Right cardiac atrium (tissue), 5 donors: ENCODE measurements around the gene RNF121. TPM values are rescaled to one million over a fixed set of nuclear protein-coding genes. Genes with fewer than 3 reads are reported as not detected.
"Not testable (repeated sequence)": the region's sequence is repeated elsewhere in the genome, so short reads cannot be mapped to it uniquely, and the experiment has no call there.

ENCODE experiments used
- ATAC-seq, 2 donors: fragments of 200-7000 bp; cut with Tn5 transposase; one replicate each; pipeline versions ENCODE4 v1.8.0 to v1.9.1; 2020; ENCODE audit warnings: moderate library complexity in 2 of 2, mild to moderate bottlenecking in 1 of 2
- DNase-seq, 3 donors: peaks; one replicate each; pipeline ENCODE4 v3.0.0-alpha.2; 2020
- H3K27ac ChIP-seq: one replicate; pipeline ENCODE4 v1.5.1; 2013; ENCODE audit warnings: mild to moderate bottlenecking, low read length, control low read depth, moderate library complexity
- H3K27me3 ChIP-seq: one replicate; pipeline ENCODE4 v1.6.1; 2013; ENCODE audit not compliant: control insufficient read depth, insufficient read depth
- H3K4me1 ChIP-seq: one replicate; pipeline ENCODE4 v1.6.1; 2013; ENCODE audit warnings: low read length; ENCODE audit not compliant: control insufficient read depth, insufficient read depth
- H3K4me3 ChIP-seq: one replicate; pipeline ENCODE4 v1.5.1; 2013; ENCODE audit warnings: low read length, control low read depth
- H3K9me3 ChIP-seq: one replicate; pipeline ENCODE4 v1.6.1; 2013; ENCODE audit warnings: low read length; ENCODE audit not compliant: control insufficient read depth
- WGBS: extraction: QIAGEN DNeasy Blood & Tissue Kit; methylation state at CpG from one replicate; pipeline ENCODE4 v1.1.7; 2013; 5-methylcytosine and 5-hydroxymethylcytosine counted together
- intact Hi-C, 4 donors: fragments of 100-400 bp; cut with DNase I; formaldehyde crosslinking; loops; one replicate each; pipeline versions ENCODE4 v1.11.0 to v1.14.0; 2022 to 2023
- long read RNA-seq, 4 donors: library from polyadenylated mRNA; unstranded; transcript quantifications; one replicate each; pipeline ENCODE4 v2.0.0, GENCODE V29; 2020 to 2021
- polyA plus RNA-seq: library from polyadenylated mRNA; stranded (reverse); fragments of 200-250 nt; gene quantifications from one replicate; pipeline ENCODE4 v1.2.3, GENCODE V29; 2013
- total RNA-seq, 4 donors: library from RNA; stranded (reverse); fragmentation: NEBNext Ultra II Directional; extraction: Animal tissue kit (Norgen Biotek cat#: 25700); gene quantifications; one replicate each; pipeline ENCODE4 v1.2.1, GENCODE V29; 2021
- donor health status: healthy with polysubstance abuse.
- donor health status: DM: no; HTN: yes; CAD: no.
- donor health status: DM: no; HTN: no; CAD: no.
- donor health status: DM: no; HTN: yes; CAD: no; lungs with severe emphysema.
- donor health status: DM: yes; HTN: yes; CAD: no.

Gene RNF121
- total RNA-seq (10 to 100 TPM; 21.8 to 26.8 (median 23.0) TPM), polyA plus RNA-seq (12.2 TPM)
- long read RNA-seq, donor 1, partial matches to known transcripts, result 1 of 7 reads
- long read RNA-seq, donor 1, other reads (novel, unspliced or antisense), result 1 of 7 reads
- long read RNA-seq, donor 2, transcript RNF121-201 (9 exons, 2,625 nt), result major isoform, 5 of 6 reads
- long read RNA-seq, donor 2, partial matches to known transcripts, result 0 of 6 reads
- long read RNA-seq, donor 2, other reads (novel, unspliced or antisense), result 1 of 6 reads
- long read RNA-seq, donor 3, transcript RNF121-201 (9 exons, 2,625 nt), result major isoform, 23 of 31 reads
- long read RNA-seq, donor 3, partial matches to known transcripts, result 1 of 31 reads
- long read RNA-seq, donor 3, other reads (novel, unspliced or antisense), result 4 of 31 reads
- long read RNA-seq, donor 4, transcript RNF121-201 (9 exons, 2,625 nt), result major isoform, 10 of 10 reads
- long read RNA-seq, donor 4, partial matches to known transcripts, result 0 of 10 reads
- long read RNA-seq, donor 4, other reads (novel, unspliced or antisense), result 0 of 10 reads

DNA sequence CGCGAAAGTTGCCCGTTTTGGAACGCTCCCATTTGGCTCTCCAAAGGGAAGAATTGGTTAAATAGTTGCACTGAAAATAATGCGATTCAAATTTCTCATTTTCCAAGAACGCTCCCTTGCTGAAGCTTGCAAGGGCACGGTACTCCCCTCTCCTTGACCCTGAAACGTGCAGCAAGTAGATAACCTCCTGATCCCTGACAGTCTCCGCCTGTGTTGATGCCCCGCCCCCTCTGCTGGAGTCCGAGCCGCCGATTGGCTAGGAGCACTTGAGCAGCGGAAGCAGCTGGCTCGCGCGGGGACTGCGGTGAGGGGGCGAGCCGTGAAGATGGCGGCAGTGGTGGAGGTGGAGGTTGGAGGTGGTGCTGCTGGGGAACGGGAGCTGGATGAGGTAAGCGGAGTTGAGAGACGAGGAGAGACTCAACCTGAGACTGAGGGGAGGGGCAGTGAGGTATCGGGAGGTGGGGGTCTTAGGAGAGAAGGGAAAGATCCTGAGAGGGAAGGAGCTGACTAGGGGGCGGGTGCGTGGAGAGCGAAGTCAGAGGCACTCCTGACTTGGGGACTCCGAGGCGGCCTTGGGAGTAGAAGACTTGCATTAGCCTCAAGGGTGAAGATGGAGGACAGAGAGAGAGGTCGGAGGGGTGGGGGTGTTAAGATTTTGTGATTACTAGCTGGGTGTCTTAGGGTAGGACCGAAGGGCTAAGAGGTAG lies at the start of gene RNF121:
Gene RNF121, plus strand, starts transcription at position 310 of the 707 bp plus-strand sequence. Its CDS starts 16 bp downstream, at position 326.
- peak within 1 kb of the TSS; percentile 81 for H3K27ac ChIP-seq
- H3K27me3 ChIP-seq, result no peaks in the 10 kb centered on the region
- H3K9me3 ChIP-seq, result no peaks in the 10 kb centered on the region
- H3K4me1 ChIP-seq, result peaks cover 8% of the 10 kb centered on the region
- H3K4me3 ChIP-seq, result peak within 1 kb of the TSS; percentile 88
- ATAC-seq (peak; percentile 99), DNase-seq (peak; percentile 98 to 99 (median 99))
- under 1% methylated on average over 32 of the region's 32 CpGs for WGBS
- intact Hi-C loops, result no loop called here

DNA sequence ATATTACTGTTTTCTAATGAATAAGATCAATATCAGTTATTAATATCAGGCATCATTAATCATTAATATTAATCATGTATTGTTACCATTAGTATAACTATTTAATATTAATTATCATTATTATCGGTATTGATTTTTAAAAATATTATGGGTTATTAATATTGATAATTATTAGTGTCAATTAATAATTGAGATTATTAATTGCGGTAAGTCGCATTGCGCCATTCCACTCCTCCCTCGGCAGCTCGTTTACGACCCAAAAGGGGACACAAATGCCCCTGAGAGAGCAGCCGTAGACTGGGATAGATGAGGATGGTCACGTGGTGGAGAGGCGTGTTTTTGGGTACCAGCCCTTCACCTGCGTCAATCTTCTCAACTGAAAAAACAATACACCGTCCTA lies 43.0 kb upstream of the RNF121 start:
- ATAC-seq, H3K9me3 ChIP-seq, H3K27me3 ChIP-seq, H3K4me3 ChIP-seq, intact Hi-C loops, H3K27ac ChIP-seq, H3K4me1 ChIP-seq, DNase-seq: not testable (repeated sequence)
- 98% methylated on average over 12 of the region's 12 CpGs for WGBS

DNA sequence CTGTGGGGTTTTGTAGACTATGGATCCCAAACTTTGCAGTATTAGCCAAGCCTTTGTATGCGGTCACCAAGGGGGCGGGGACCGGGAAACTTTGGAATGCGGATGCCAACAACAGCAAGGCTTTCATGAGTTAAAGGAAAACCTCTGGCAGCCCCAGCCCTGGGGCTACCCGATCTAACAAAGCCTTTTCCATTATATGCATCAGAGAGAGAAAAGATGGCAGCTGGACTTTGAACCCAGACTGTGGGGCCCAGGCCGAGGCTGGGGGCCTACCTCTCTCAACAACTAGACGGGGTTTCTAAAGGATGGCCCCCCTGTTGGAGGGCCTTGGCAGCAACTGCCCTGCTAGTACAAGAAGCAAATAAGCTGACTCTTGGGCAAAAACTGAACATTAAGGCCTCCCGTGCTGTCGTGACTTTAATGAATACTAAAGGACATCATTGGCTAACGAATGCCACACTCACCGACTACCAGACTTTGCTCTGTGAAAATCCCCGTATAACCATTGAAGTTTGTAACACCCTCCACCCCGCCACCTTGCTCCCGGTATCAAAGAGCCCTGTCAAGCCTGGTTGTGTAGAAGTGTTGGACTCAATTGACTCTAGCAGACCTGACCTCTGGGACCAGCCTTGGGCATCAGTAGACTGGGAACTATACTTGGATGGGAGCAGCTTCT lies 40.4 kb upstream of the RNF121 start:
- H3K4me1 ChIP-seq, ATAC-seq, DNase-seq, H3K9me3 ChIP-seq, intact Hi-C loops, H3K27ac ChIP-seq, H3K4me3 ChIP-seq, H3K27me3 ChIP-seq: not testable (repeated sequence)
- 91% methylated on average over 14 of the region's 14 CpGs for WGBS

DNA sequence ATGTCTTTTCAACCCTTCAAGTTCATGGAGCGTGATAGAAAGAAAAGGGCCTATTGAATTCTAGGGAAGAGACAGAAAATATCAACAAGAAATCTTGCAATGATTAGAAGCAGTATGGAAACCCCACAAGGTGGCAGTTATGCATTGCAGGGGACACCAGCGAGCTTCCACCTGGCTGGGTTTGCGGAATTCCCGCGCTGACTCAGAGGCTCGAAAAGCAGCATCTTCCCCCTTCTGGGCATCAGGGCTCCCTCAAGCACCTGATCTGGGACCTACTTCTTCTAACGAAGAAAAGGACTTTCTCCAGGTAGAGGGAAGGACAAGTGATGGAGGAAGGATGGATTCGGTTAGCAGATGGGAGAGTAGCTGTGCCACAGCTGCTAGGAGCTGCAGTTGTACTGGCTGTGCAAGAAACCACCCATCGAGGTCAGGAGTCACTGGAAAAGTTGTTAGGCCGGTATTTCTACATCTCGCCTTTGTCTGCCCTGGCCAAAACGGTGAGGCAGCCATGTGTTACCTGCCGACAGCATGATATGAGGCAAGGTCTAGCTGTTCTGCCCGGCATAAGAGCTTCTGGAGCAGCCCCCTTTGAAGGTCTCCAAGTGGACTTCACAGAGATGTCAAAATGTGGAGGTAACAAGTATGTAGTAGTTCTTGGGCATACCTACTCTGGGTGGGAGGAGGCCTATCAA lies 39.5 kb upstream of the RNF121 start:
- H3K4me3 ChIP-seq, DNase-seq, H3K9me3 ChIP-seq, intact Hi-C loops, H3K27ac ChIP-seq, H3K27me3 ChIP-seq, ATAC-seq, H3K4me1 ChIP-seq: not testable (repeated sequence)
- WGBS, result 94% methylated on average over 14 of the region's 14 CpGs

DNA sequence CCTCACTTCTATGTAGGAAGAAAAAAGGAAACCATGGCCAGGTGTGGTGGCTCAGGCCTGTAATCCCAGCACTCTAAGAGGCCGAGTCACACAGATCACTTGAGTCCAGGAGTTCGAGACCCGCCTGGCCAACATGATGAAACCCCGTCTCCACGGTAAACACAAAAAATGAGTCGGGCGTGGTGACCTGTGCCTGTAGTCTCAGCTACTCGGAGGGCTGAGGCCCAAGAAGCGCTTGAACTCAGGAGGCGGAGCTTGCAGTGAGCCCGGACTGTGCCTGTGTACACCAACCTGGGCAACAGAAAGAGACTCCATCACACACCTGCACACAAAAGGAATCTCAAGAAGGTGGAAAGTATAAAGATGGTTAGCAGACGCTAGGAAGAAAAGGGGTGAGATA lies 32.9 kb upstream of the RNF121 start:
- WGBS, result 94% methylated on average over 12 of the region's 12 CpGs
- DNase-seq (no peak), ATAC-seq (no peak)
- Histone ChIP-seq H3K27ac (no peak overlapping the region), H3K27me3 (no peaks in the 10 kb centered on the region), H3K9me3 (no peaks in the 10 kb centered on the region), H3K4me1 (no peaks in the 10 kb centered on the region), H3K4me3 (no peak overlapping the region)
- intact Hi-C loops, result no loop called here

DNA sequence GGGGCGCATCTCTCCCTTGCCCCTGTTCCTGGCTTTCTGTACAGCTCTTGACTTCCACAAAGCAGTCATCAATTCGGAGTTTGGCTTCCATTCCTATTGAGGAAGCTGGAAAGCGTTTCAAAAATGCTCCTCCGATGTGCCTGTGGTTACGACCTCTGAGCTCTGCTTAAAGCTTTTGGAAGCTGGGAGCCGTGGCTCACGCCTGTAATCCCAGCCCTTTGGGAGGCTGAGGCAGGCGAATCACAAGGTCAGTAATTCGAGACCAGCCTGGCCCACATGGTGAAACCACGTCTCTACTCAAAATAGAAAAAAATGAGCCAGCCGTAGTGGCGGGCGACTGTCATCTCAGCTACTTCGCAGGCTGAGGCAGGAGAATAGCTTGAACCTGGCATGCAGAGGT lies 27.7 kb upstream of the RNF121 start:
- ATAC-seq, H3K9me3 ChIP-seq, H3K27me3 ChIP-seq, DNase-seq, H3K4me1 ChIP-seq, H3K4me3 ChIP-seq, intact Hi-C loops, H3K27ac ChIP-seq: not testable (repeated sequence)
- 81% methylated on average over 14 of the region's 14 CpGs for WGBS

DNA sequence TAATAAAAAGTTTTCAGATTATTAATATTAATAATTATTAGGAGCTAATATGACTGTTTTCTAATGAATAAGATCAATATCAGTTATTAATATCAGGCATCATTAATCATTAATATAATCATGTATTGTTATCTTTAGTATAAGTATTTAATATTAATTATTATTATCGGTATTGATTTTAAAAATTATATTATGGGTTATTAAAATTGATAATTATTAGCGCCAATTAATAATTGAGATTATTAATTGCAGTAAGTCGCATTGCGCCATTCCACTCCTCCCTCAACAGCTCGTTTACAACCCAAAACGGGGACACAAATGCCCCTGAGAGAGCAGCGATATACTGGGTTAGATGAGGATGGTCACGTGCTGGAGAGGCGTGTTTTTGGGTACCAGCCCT lies 20.6 kb upstream of the RNF121 start:
- Histone ChIP-seq H3K27ac (no peak overlapping the region), H3K4me1 (no peaks in the 10 kb centered on the region), H3K9me3 (no peaks in the 10 kb centered on the region), H3K27me3 (no peaks in the 10 kb centered on the region), H3K4me3 (no peak overlapping the region)
- DNase-seq (no peak), ATAC-seq (no peak)
- intact Hi-C loops, result no loop called here
- WGBS, result 83% methylated on average over 9 of the region's 9 CpGs

DNA sequence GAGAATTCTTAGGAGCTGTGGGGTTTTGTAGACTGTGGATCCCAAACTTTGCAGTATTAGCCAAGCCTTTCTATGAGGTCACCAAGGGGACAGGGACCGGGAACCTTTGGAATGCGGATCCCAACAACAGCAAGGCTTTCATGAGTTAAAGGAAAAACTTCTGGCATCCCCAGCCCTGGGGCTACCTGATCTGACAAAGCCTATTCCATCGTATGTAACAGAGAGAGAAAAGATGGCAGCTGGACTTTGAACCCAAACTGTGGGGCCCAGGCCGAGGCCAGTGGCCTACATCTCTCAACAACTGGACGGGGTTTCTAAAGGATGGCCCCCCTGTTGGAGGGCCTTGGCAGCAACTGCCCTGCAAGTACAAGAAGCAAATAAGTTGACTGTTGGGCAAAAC lies 18.1 kb upstream of the RNF121 start:
- H3K4me1 ChIP-seq, H3K4me3 ChIP-seq, H3K27me3 ChIP-seq, H3K9me3 ChIP-seq, H3K27ac ChIP-seq, intact Hi-C loops, DNase-seq, ATAC-seq: not testable (repeated sequence)
- WGBS, result 90% methylated on average over 5 of the region's 5 CpGs

DNA sequence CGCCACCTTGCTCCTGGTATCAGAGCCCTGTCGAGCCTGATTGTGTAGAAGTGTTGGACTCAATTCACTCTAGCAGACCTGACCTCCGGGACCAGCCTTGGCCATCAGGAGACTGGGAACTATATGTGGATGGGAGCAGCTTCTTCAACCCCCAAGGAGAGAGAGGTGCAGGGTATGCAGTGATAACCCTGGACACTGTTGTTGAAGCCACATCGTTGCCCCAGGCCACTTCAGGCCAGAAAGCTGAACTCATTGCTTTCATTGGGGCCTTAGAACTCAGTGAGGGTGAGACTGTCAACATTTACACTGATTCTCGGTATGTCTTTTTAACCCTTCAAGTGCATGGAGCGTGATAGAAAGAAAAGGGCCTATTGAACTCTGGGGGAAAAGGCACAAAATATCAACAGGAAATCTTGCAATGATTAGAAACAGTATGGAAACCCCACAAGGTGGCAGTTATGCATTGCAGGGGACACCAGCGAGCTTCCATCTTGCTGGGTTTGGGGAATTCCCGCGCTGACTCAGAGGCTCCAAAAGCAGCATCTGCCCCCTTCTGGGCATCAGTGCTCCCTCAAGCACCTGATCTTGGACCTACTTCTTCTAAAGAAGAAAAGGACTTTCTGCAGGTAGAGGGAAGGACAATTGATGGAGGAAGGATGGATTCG lies 17.4 kb upstream of the RNF121 start:
- H3K9me3 ChIP-seq, DNase-seq, H3K4me1 ChIP-seq, ATAC-seq, intact Hi-C loops, H3K4me3 ChIP-seq, H3K27ac ChIP-seq, H3K27me3 ChIP-seq: not testable (repeated sequence)
- 81% methylated on average over 10 of the region's 10 CpGs for WGBS

DNA sequence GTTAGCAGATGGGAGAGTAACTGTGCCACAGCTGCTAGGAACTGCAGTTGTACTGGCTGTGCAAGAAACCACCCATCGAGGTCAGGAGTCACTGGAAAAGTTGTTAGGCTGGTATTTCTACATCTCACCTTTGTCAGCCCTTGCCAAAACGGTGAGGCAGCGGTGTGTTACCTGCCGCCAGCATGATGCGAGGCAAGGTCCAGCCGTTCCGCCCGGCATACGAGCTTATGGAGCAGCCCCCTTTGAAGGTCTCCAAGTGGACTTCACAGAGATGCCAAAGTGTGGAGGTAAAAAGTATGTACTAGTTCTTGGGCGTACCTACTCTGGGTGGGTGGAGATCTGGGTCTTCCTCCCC lies 16.9 kb upstream of the RNF121 start:
- H3K4me3 ChIP-seq, H3K9me3 ChIP-seq, ATAC-seq, H3K27ac ChIP-seq, DNase-seq, H3K27me3 ChIP-seq, H3K4me1 ChIP-seq, intact Hi-C loops: not testable (repeated sequence)
- 96% methylated on average over 10 of the region's 10 CpGs for WGBS
